Measurements from ENCODE around the gene LRRN3. TPM values are rescaled to one million over a fixed set of nuclear protein-coding genes. Genes with fewer than 3 reads are reported as not detected.

The LRRN3 gene
- total RNA-seq, 1 donor from 2014 or later = 0.31 TPM

DNA sequence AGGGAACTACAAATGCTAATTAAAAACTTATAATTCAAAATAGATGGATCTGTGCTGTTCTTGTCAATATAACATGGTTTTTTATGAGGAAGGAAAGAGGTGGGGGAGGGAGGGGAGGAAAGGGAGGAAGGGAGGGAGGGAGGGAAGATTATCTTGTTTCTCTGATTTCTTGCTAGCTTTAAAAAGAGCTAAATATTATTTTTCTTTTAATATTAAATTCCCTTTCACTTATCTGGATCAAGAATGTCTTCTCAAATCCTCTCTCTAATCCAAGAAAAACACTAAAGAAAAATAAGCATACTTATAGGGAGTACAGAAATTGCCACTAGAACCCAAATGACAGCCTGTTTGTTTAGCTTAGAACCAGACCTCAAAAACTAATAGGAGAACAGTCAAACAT, 55.2 kb downstream of the LRRN3 start:
- DNase-seq (ENCODE audit: low spot score) = no peak
- no peak for ATAC-seq
- intact Hi-C loops (cut with DNase I) = no loop called here

DNA sequence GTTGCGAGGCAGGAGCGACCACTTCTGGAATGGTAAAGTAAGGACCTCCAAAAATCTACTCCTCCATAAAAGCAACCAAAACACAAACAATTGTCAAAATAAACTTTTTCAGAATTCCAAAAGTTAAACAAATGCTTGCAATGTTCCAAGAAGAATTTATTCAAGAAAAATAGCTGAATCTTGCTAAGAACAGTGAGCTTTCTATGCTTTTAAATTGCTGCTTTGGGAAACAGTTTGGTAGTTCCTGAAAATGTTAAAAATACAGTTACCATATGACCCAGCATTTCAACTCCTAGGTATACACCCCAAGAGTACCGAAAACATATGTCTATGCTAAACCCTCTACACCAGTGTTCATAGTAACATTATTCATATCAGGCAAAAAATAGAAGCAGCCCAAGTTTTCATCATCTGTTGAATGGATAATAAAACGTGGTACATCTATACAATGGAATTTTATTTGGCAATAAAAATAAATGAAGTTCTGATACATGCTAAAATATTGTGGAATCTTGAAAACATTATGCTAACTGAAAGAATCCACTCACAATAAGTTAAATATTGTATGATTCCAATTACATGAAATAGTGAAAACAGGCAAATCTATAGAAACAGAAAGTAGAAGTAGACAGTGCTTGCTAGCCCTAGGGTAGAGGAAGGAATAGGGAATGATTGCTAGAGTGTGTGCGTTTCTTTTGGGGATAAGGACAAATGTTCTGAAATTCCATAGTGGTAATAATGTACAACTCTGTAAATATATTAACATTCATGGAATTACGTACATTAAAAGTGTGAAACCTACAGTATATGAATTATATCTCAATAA, 57.0 kb downstream of the LRRN3 start:
- no peak for DNase-seq (ENCODE audit: low spot score)
- no peak for ATAC-seq
- intact Hi-C loops (cut with DNase I) = no loop called here

DNA sequence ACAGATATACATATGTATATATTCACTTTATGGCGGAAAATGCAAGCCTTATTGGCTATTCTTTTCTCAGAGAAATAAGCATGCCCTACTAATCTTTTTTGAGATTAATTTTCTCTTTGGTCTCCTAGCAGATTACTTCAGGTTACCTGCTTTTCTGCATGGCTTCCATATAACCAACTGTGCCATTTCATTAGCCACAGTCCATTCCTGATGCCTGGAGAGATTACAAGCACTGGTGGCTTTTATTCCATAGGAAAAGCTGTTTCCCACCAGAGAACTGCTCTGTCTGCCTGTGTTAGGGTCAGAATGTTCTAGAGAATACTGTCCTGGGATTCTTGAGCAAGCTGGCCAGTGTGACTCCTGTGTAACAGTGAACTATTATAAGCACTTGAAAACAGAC, 59.8 kb downstream of the LRRN3 start:
- no peak for ATAC-seq
- intact Hi-C loops (cut with DNase I) = loop anchor here (5.0 kb wide), 1 partner anchor 332 kb away; no protein-coding TSS in a partner anchor

DNA sequence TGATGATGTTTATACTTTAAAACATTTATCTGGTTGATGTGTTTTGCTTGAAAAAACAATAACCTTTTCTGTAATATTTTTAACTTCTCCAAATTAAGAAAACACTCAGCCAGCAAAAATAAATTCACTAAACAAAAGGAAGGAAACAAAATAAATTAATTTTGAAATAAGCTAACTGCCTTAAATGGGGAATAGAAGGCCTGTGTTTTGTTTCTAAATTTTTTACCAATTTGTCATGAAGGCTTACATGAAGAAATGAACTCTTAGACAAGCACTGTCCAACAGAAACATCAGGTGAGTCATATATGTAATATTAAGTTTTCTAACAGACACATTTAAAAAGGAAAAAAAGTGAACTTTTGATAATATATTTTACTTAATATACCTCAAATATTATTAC, 68.5 kb downstream of the LRRN3 start:
- intact Hi-C loops (cut with DNase I) = no loop called here
- DNase-seq (ENCODE audit: low spot score) = no peak
- ATAC-seq = no peak

More for the DNA sequence above, 59.8 kb downstream of the LRRN3 start:
- no peak for DNase-seq (ENCODE audit: low spot score)

DNA sequence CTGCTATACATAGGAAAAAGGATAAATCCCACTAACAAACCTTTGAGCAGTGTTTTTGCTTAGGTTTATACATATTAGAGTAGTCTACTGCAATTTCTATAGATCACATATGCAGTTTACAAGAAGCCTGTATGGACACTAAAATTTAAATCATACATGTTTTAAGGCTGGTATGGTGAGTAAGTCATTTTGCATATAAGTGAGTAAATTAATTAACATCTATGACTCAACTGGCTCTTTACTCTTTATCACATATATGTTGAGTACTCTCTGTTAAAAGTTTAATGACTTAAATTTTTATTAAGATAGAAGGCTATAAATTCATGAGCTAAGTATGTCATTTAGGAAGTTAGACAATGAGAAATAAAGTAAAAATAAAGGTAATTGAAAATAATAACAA, 69.4 kb downstream of the LRRN3 start:
- intact Hi-C loops (cut with DNase I) = no loop called here
- ATAC-seq = no peak
- DNase-seq (ENCODE audit: low spot score) = no peak

- intact Hi-C loops (cut with DNase I) = no loop called here
- DNase-seq (ENCODE audit: low spot score) (no peak), ATAC-seq (no peak)
Observed at GRCh38 chr7:111162692-111163091, 71.8 kb downstream of the LRRN3 start.

GRCh38 chr7:111164442-111164841, 73.5 kb downstream of the LRRN3 start:
- no peak for ATAC-seq
- intact Hi-C loops (cut with DNase I) = no loop called here
- DNase-seq (ENCODE audit: low spot score) = no peak

DNA sequence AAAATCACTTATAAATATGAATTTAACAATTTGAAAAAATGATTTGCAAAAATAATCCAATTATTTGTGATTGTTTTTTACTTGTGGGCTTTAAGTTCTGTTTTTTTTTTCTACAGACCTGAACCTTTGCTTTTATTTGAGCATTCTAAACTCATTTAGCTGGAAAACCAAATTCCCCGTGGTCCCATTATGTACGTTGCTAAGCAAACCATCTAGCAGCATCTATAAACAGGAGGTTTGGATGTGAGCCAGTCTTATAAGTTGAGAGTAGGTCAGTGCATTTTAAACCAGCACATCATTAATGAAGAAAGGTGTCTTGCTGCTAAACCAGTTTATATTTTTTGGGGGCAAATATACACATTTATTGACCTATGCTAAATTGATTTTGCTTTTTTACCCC, 77.3 kb downstream of the LRRN3 start:
- ATAC-seq = no peak
- intact Hi-C loops (cut with DNase I) = no loop called here
- no peak for DNase-seq (ENCODE audit: low spot score)

GRCh38 chr7:111172564-111173257, 81.8 kb downstream of the LRRN3 start:
- intact Hi-C loops (cut with DNase I) = no loop called here
- ATAC-seq = no peak
- DNase-seq (ENCODE audit: low spot score) = no peak

DNA sequence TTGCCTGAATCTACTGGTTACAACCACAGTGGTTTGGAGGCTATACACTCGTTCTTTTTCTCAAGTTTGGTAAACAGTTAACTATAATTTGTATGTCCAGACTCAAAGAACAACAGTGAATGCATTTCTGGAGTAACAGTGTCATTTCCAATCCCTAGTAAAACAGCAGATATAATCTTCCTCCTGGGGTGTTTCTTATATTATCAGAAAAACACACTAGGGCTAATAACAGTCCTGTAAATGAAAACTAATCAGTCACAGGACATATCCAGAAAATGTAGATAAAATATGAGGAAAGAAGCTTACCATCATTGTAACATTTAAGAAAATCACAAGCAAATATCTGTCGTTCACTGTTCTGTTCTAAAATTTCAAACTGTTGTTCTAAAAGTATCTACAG, 82.6 kb downstream of the LRRN3 start:
- intact Hi-C loops (cut with DNase I) = no loop called here
- DNase-seq (ENCODE audit: low spot score) (no peak), ATAC-seq (no peak)

DNA sequence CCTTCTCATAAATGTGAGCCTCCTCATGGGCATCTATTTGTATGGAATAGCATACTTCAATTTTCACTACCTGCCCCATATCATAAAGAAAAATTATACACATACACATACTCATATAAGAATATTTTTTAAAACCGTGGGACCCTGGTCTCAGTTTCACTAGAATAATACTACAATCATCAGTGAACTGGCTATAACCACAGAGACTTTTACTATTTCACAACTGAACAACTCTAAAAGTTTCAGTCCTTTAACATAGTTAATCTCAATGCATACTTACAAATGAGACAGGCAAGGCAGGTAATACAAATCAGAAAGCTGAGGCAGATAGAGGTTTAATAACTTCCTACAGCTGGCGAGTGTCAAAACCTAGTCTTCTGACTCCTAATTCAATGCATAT, 83.1 kb downstream of the LRRN3 start:
- ATAC-seq (no peak), DNase-seq (ENCODE audit: low spot score) (no peak)
- intact Hi-C loops (cut with DNase I) = no loop called here

GRCh38 chr7:111174510-111174909, 83.6 kb downstream of the LRRN3 start:
- DNase-seq (ENCODE audit: low spot score) (no peak), ATAC-seq (no peak)
- intact Hi-C loops (cut with DNase I) = no loop called here
